GM19099 (cell line): ENCODE data around the gene TAP1.

Experiments used
- POLR2A ChIP-seq: IDR thresholded peaks from 3 replicates; pipeline ENCODE4 v1.6.1; 2011; ENCODE audit warnings: low read depth; ENCODE audit not compliant: insufficient read length; ENCODE audit errors: extremely low read depth

TAP1 gene, protein sequence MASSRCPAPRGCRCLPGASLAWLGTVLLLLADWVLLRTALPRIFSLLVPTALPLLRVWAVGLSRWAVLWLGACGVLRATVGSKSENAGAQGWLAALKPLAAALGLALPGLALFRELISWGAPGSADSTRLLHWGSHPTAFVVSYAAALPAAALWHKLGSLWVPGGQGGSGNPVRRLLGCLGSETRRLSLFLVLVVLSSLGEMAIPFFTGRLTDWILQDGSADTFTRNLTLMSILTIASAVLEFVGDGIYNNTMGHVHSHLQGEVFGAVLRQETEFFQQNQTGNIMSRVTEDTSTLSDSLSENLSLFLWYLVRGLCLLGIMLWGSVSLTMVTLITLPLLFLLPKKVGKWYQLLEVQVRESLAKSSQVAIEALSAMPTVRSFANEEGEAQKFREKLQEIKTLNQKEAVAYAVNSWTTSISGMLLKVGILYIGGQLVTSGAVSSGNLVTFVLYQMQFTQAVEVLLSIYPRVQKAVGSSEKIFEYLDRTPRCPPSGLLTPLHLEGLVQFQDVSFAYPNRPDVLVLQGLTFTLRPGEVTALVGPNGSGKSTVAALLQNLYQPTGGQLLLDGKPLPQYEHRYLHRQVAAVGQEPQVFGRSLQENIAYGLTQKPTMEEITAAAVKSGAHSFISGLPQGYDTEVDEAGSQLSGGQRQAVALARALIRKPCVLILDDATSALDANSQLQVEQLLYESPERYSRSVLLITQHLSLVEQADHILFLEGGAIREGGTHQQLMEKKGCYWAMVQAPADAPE

DNA sequence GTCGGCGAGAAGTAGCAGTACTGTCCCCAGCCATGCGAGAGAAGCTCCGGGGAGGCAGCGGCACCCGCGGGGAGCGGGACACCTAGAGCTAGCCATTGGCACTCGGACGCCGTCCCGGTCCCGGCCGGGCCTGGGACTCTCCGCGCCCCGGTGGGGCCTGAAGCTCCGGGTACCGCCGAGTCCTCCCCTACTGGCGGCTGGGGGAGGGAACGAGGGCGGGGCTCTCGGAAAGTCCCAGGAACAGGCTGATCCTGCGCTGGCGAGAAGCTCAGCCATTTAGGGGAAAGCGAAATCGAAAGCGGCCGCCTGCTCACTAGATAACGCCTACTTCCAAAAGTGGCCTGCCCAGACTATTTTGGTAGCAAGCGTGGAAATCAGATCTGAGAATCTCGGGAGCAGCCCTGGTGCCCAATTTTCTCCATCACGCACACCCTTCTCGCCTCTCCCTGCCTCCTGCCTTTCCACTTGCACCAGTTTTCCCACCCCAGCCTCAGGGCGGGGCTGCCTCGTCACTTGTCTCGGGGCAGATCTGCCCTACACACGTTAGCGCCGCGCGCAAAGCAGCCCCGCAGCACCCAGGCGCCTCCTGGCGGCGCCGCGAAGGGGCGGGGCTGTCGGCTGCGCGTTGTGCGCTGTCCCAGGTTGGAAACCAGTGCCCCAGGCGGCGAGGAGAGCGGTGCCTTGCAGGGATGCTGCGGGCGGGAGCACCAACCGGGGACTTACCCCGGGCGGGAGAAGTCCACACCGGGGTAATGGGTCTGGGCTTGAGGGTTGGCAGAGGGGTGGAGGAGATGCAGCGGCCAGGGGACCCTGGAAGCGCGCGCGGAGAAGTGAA lies at the start of gene TAP1, which contains the start of gene PSMB9:
Gene TAP1, minus strand, starts transcription at position 164 of the 835 bp plus-strand sequence. Its CDS starts 68 bp downstream, at position 96.
Gene PSMB9, plus strand, starts transcription at position 652 of the 835 bp plus-strand sequence. Its CDS starts 38 bp downstream, at position 690.
- TF ChIP-seq POLR2A, result peak; percentile 98

DNA sequence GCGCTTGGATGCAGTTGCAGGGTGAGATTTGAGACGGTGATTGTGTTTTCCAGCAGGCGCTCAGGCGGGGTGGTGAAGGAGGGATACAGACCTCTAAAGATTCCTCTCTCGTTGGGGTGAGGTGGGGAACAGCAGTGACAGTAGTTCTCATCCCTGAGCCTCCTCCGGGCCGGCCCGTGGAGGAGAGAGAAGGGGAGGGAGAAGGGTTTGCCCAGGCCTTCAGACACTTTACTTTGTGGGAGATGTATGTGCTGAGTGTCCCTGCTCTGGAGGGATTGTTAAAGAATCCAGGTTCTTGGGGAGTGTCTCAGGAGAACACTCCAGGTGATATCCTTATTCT lies 41.5 kb upstream of the TAP1 start:
- no peak for TF ChIP-seq POLR2A

DNA sequence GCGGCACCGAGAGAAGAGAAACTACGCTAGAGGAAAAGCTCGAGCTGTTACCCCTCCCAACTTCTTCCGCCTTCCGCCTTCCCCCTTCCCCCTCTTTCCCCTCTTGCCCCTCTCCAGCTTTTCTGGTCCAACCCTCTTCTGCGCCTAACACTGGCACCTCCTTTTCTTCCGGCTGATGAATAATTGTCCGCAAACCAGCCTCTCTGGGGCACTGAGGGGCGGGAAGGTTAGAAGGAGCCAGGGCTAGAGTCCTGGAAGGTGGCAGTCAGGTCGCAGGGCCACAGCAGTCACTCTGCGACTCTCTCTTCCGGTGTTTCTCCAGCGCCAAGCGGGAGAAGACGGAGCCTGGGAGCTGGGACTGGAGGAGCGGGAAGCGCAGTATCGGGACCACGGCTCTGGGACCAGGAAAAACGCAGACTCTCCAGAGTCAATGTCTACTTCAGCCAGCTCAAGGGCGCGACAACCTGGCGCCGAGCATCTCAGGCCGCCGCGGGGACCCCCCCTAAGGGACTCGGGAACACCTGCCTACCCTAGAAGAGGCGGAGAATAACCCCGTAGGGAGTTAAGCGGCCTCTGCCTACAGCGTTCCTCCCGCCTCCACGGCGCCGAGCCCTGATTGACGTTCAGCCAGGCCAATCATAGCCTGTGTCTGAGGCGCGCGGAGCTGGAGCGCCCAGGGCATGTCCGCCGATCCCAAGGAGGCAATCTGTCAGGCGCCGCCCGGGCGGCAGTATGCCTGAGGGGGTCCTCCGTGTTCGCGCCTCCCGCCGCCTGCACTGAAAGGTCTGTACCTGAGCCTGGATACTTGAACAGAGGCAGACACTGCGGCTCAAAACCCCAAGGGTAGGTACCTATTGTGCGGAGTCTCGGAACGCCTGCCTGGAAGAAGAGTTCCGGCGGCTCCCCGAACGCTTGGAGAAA lies 40.8 kb upstream of the TAP1 start:
- TF ChIP-seq POLR2A, result peak; percentile 82

DNA sequence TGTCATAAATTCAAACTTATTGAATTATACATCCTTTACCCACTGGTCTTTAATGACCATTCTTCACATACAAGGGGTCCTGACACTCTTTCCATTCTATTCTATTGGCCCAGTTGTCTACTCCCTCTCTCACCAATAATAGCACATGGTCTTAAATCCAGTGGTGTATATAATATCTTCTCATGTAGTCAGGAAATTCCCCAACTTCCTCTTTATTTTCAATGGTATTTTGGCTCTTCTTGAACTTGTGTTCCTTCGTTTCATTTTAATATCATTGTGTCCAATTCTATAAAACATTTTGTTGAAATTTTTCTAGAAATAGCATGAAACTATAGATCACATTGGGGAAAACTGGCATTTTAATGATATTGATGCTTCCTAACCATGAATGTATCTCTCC lies 37.3 kb upstream of the TAP1 start:
- TF ChIP-seq POLR2A, result no peak

DNA sequence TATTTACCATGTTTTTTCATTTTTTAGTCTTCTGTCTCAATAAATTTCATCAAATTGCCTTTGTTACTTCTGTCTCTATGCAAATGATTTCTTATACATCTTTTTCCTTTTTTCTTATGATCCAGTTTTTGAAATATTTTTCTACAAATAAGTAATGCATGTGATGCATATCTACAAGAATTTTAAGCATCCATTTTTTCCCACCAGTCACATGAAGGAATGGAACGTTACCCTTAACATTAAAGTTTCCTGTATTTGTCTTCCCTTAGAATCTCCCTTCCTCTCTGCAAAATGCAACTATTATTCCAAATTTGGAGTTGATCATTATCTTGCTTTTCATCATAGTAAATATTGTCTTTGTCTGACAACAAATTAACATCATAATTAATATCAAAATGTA lies 36.0 kb upstream of the TAP1 start:
- no peak for TF ChIP-seq POLR2A

DNA sequence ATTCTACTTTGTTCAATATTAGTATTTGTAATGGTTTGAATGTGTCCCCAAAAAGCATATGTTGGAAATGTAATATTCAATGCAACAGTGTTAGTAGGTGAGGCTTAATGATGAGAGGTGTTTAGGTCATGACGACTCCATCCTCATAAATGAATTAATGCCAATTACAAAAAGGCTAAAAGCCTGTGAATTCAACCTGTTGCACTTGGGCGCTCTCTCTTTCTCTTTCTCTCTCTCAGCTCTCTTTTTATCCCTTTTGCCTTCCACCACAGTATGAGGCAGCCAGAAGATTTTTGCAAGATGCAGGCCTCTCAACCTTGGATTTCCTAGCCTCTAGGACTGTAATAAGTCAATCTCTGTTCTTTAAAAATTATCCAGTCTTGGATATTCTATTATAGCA lies 35.1 kb upstream of the TAP1 start:
- TF ChIP-seq POLR2A, result no peak

DNA sequence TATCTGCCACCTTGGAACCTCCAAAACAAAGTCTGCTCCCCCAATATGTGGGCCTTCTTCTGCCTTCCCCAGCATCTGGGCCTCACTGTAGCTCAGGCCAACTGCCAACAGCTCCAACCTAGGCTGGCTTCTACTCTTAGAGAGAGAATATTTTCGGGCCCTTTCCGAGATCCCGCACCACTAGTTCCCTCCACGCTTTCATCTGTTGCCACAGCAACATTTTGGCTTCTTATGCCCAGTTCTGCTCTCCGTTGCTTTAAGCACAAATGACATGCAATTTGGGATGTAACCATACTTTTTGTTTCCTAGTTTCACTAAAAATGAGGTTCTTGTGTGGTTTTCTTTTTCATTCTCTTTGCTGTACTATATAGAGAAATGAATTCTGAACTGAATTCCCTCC lies 34.1 kb upstream of the TAP1 start:
- TF ChIP-seq POLR2A, result no peak

DNA sequence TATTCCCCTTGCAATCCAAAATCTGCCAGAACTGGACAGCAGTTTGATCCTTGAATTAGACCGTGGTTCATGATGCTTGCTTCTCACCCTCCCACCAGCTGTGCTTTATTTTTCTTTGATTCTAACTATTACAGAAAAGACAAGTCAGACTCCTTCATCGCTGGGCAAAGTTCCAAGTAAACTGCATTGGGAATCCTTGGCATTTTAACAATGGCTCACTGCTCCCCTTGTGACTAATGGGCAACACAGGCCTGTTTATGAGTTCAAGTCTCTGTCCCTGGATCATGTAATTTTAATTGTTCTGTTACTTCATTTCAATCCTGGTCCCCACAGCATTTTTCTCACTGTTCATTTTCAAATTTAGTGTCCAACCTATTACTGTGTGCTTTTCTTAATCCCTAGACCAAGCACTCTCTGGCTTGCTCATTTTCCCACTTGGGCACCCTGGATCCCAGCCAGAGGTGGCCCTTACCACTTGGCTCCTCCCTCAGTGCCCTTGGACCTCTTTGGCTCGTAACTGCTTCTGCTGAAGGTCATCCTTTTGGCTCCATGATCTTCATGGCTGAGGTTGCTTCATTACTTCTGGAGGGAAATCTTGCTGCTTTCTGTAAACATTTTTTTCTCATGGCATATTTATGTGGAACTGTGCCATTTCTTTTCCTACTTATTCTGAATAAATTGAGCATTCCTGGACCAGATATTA lies 33.3 kb upstream of the TAP1 start:
- no peak for TF ChIP-seq POLR2A

DNA sequence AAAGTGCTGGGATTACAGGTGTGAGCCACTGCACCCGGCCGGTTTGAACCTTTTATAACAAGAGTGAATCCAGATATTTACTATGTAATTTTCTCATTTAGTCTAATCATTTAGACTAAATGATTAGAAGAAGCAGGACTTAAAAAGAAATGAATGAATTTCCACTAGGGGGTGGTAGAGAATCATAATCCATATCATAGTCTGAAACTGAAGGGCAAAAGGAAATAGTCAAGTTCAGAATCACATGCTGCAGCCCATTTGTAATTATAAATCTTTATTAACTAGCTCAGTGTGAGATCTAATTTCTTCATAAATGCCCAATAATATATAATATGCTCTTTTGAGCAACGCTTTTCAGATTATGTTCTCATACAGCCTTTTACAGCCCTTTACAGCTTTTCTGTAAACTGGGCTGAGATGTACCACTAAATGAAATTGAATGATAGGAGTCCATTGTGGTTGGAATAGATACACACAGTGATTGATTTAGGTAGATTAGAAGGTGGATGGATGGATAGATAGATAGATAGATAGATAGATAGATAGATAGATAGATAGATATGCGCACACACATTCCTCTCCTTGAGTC lies 32.3 kb upstream of the TAP1 start:
- TF ChIP-seq POLR2A, result no peak

DNA sequence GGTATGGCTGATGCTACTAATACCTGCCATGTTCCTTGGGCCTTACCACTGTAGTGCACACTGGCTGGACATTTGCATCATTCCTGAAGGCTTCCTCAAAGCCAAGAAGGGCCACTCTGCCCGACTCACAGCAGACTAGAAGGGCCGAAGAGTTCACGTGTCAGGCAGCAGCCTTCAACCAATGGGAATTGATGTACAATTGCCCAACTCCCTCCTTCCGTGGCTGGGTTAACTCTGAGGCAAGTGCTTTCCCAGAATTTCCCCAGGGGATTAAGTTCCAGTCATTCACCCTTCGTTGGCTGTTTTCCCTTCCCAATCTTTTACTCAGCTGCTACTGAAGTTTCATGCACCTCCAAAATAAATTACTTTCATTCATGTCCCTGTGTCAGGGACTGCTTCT lies 30.3 kb upstream of the TAP1 start:
- no peak for TF ChIP-seq POLR2A

DNA sequence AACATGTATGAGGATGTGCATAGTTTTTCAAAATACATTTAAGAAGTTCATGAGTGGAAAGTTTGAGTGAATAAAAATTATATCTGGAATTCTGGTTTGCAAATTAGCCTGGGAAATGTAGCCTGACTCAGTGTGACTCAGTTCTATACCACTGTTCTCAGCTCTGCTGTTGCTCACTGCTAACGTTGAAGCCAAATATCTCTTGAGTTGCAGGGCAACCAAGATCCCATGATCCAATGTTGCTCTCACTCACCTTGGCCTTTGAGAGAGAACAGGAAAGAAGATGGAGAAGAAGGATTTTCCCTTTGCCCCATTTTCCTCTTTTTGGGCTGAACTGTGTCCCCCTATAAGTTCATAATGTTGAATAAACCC lies 29.4 kb upstream of the TAP1 start:
- TF ChIP-seq POLR2A, result no peak

DNA sequence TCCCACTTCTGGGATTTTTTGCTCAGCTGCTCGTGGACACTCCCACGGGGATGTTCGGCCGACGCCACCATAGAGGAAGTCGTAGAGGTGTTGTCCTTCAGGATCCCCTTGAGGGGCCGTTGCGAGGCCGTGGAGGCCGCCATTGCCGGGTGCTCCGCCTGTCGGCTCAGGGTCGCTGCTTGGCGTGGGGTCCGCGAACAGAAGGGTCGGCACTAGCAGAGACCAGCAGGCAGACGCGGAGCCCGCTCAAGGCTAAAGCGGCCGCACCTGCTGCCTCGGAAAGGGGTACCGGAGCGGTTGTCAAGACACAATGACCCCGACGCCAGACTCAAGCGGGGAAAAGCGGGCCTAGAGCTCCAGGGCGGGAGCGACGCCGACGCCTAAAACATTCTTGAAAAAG lies 26.2 kb upstream of the TAP1 start:
- TF ChIP-seq POLR2A, result no peak

DNA sequence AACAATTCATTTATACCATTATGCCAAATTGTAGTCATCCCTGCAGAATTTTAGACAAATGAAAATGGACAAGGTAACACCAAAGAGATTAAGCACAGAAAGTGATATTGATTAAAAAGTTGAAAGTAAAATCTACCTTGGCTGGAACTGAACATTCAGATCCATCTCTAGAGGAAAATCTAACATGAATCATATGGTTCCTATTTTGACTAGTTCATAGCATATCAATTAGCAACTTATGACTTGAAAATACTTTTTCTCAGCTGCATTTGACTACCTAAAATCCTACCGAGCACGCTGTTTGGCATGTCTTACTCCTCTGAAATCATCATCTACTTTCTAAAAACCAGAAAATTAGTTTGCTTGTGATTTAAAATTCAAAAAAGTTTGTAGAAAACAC lies 23.1 kb upstream of the TAP1 start:
- TF ChIP-seq POLR2A, result no peak
